Gastroesophageal sphincter (tissue), 4 donors: ENCODE measurements around the gene ZBTB20. TPM values are rescaled to one million over a fixed set of nuclear protein-coding genes. Genes with fewer than 3 reads are reported as not detected.
A peak's percentile ranks its signal among the peaks of the same experiment; 100 is the strongest.

Source experiments
- ATAC-seq: fragments of 150-250 bp; one replicate; pipeline ENCODE4 v1.9.1; 2016; ENCODE audit warnings: mild to moderate bottlenecking, moderate library complexity
- H3K27ac ChIP-seq, 4 donors: fragments of 200-600 bp; sonication (generic) in 3 of 4; 1 replicate in 3 of 4; 2 replicates in 1 of 4; pipeline ENCODE4 v1.5.1; 2016 to 2019
- H3K27me3 ChIP-seq: fragments of 200-600 bp; sonication (generic); one replicate; pipeline ENCODE4 v1.5.1; 2019
- H3K36me3 ChIP-seq, 2 donors: fragments of 200-600 bp; sonication (generic); one replicate each; pipeline ENCODE4 v1.5.1; 2019; ENCODE audit warnings: control low read depth in 1 of 2
- H3K4me1 ChIP-seq, 3 donors: fragments of 200-600 bp; sonication (generic); 1 replicate in 2 of 3; 2 replicates in 1 of 3; pipeline ENCODE4 v1.5.1; 2016 to 2019; ENCODE audit warnings: control low read depth in 2 of 3
- H3K4me3 ChIP-seq, 2 donors: fragments of 200-600 bp; sonication (generic); one replicate each; pipeline ENCODE4 v1.5.1; 2019; ENCODE audit warnings: mild to moderate bottlenecking in 1 of 2, moderate library complexity in 1 of 2
- H3K9me3 ChIP-seq, 3 donors: fragments of 200-600 bp; sonication (generic); one replicate each; pipeline ENCODE4 v1.5.1; 2017 to 2019; ENCODE audit warnings: control low read depth in 2 of 3
- EP300 ChIP-seq: sonication (generic); formaldehyde crosslinking; IDR thresholded peaks from one replicate; pipeline ENCODE4 v1.6.1; 2017; ENCODE audit warnings: antibody characterized with exemption, mild to moderate bottlenecking
- POLR2A ChIP-seq, 2 donors: fragments of 450-650 bp; IDR thresholded peaks; one replicate each; pipeline ENCODE4 v1.6.1; 2017; ENCODE audit warnings: antibody characterized with exemption in 2 of 2, mild to moderate bottlenecking in 2 of 2, moderate library complexity in 1 of 2
- POLR2AphosphoS5 ChIP-seq: sonication (generic); formaldehyde crosslinking; IDR thresholded peaks from one replicate; pipeline ENCODE4 v1.6.1; 2017; ENCODE audit warnings: antibody characterized with exemption
- WGBS, 2 donors: methylation state at CpG; one replicate each; pipeline ENCODE4 v1.1.5; 2018; ENCODE audit warnings: low coverage in 1 of 2; 5-methylcytosine and 5-hydroxymethylcytosine counted together
- total RNA-seq, 4 donors: library from RNA; depleted of rRNA; stranded (reverse); fragments of >200 nt; gene quantifications; one replicate each; pipeline ENCODE4 v1.1.0, GENCODE V29; 2016
- TF ChIP-seq, protein P1 (sequence below), 4 experiments: fragments of 200-600 bp in 2 of 4; fragments of 450-650 bp in 2 of 4; sonication (generic) in 1 of 4; IDR thresholded peaks; one replicate each; pipeline ENCODE4 v1.5.1; 2017 to 2019; ENCODE audit warnings: antibody characterized with exemption in 4 of 4, mild to moderate bottlenecking in 2 of 4, moderate library complexity in 2 of 4

The ZBTB20 gene
- total RNA-seq, 4 donors from 2014 or later = 53.1 to 113 (median 98.4) TPM

DNA sequence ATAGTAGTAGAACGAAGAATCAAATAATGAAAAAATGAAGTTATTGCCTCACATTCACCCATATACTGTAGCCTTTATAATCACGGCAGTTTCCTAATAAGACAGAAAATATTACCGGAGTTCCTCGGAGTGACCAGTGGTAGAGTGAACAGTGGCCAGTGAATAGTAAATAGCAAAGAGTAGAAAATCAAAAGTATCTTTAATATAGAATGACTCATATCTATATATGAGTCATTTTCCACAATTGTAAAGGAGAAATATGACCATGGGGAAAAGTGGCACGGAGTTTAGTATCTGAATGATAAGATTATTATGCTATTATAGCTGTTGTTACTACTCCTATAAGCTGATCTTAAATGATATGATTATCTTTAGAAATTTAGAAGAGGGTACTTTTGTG is 38.5 kb downstream of the ZBTB20 start:
- Histone ChIP-seq H3K27ac (no peak overlapping the region), H3K4me3 (no peak overlapping the region), H3K27me3 (no peaks in the 10 kb centered on the region), H3K9me3 (peaks cover 0 to 7% (median 0%) of the 10 kb centered on the region in 3 donors), H3K36me3 (peaks cover 0 to 32% of the 10 kb centered on the region in 2 donors), H3K4me1 (peaks cover 0 to under 1% (median 0%) of the 10 kb centered on the region in 3 donors)
- 92 to 94% methylated on average over 5 of the region's 5 CpGs for WGBS, 2 donors
- TF ChIP-seq EP300 (no peak), POLR2A (IDR thresholded peaks at IDR 0.05) (no peak), POLR2AphosphoS5 (no peak)
- TF ChIP-seq, protein P1, sequence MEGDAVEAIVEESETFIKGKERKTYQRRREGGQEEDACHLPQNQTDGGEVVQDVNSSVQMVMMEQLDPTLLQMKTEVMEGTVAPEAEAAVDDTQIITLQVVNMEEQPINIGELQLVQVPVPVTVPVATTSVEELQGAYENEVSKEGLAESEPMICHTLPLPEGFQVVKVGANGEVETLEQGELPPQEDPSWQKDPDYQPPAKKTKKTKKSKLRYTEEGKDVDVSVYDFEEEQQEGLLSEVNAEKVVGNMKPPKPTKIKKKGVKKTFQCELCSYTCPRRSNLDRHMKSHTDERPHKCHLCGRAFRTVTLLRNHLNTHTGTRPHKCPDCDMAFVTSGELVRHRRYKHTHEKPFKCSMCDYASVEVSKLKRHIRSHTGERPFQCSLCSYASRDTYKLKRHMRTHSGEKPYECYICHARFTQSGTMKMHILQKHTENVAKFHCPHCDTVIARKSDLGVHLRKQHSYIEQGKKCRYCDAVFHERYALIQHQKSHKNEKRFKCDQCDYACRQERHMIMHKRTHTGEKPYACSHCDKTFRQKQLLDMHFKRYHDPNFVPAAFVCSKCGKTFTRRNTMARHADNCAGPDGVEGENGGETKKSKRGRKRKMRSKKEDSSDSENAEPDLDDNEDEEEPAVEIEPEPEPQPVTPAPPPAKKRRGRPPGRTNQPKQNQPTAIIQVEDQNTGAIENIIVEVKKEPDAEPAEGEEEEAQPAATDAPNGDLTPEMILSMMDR (IDR thresholded peaks at IDR 0.05) = no peak
- ATAC-seq = no peak

DNA sequence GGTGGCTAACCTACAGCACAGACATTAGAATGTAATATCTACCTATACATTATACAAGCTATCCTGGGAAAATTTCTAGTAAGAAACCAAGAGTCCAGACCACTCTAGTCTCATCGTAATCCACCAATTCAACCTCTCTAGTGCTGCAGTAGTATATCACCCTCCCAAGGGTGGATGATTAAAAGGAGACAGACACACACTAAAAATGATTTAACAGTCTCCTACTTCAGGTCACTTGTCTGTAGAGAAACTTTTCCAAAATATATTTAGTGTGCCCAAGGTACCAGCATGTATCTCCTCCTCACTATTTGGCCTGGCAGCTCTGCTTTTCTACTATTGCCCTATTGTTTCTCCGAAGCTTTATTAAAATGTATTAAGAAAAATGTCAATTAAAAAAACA is 45.0 kb downstream of the ZBTB20 start:
- Histone ChIP-seq H3K27me3 (no peaks in the 10 kb centered on the region), H3K36me3 (peaks cover 0 to 7% of the 10 kb centered on the region in 2 donors), H3K27ac (no peak overlapping the region), H3K4me1 (peaks cover 5 to 42% (median 9%) of the 10 kb centered on the region in 3 donors), H3K9me3 (peaks cover 0 to 7% (median 0%) of the 10 kb centered on the region in 3 donors), H3K4me3 (no peak overlapping the region)
- 97 to 100% methylated on average over 2 of the region's 2 CpGs for WGBS, 2 donors
- ATAC-seq = no peak
- no peak for TF ChIP-seq EP300
- TF ChIP-seq, protein P1 (IDR thresholded peaks at IDR 0.05) = no peak

DNA sequence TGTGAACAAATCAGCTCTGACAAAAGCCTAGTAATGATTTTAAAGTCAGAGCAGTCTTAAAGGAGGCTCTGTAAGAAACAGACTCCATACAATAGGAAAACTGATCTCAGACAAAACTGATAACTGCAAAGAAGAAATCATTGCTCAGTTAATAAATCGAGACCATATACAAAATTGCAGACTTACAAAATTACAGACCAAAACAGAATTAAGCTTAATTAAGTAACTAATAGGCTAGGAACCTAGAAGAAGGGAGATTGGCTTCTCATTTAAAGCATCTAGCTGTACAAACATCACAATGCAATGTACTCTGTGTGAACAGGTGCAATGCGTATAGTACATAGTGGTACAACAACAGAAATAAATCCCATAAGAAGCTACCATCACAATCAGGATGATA is 46.3 kb downstream of the ZBTB20 start:
- peaks cover 0 to 6% of the 10 kb centered on the region in 2 donors for H3K36me3 ChIP-seq
- TF ChIP-seq, protein P1 (IDR thresholded peaks at IDR 0.05) = no peak
- TF ChIP-seq POLR2A (IDR thresholded peaks at IDR 0.05) (no peak), EP300 (no peak), POLR2AphosphoS5 (no peak)
- WGBS, 2 donors = 51 to 53% methylated on average over 2 of the region's 2 CpGs
- peaks cover 0 to 7% (median 0%) of the 10 kb centered on the region in 3 donors for H3K9me3 ChIP-seq
- H3K27ac ChIP-seq = peak overlapping the region in 1 of 4 donors; percentile 73
- ATAC-seq = no peak
- peaks cover 5 to 53% (median 9%) of the 10 kb centered on the region in 3 donors for H3K4me1 ChIP-seq
- no peaks in the 10 kb centered on the region for H3K27me3 ChIP-seq
- peak overlapping the region; percentile 39 to 53 for H3K4me3 ChIP-seq

DNA sequence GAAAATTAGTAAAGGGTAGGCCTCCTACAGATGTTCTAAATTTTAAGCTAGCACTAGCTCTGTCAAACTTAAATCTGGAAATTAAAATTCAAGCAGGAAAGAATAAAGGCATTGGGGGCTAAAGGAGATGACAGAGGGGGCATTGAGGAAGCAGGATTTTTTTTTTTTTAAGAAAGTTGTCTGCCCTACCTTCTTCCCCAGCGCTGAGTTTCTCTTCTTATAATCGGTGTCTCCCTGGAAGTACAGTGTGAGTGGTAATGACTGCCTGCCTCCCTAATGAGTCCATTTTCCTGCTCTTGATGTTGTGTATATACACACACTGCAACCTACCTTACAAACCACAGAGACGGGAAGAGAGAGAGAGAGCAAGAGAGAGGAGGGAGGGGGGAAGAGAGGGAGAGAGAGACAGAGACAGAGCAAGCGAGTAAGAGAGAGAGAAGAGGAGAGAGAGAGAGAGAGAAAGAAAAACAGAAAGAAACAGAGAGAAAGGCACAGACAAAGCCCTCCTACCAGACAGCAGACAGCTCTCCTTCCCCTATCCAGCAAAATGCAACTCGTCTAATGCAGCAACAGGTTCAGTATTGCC is 47.0 kb downstream of the ZBTB20 start:
- peaks cover 0 to 6% of the 10 kb centered on the region in 2 donors for H3K36me3 ChIP-seq
- H3K27ac ChIP-seq = peak overlapping the region; percentile 41 to 73 (median 65)
- TF ChIP-seq, protein P1 (IDR thresholded peaks at IDR 0.05) = no peak
- TF ChIP-seq POLR2A (IDR thresholded peaks at IDR 0.05) (no peak), EP300 (no peak), POLR2AphosphoS5 (no peak)
- no peaks in the 10 kb centered on the region for H3K27me3 ChIP-seq
- peak overlapping the region; percentile 39 to 53 for H3K4me3 ChIP-seq
- no peak for ATAC-seq
- WGBS, 2 donors = 1 to 4% methylated on average over 4 to 5 of the region's 5 CpGs
- H3K4me1 ChIP-seq = peaks cover 9 to 61% (median 9%) of the 10 kb centered on the region in 3 donors
- peaks cover 0 to 7% (median 0%) of the 10 kb centered on the region in 3 donors for H3K9me3 ChIP-seq
